ENCODE measurements around the gene TCP1.
A peak's percentile ranks its signal among the peaks of the same experiment; 100 is the strongest.
"Not testable (repeated sequence)": the region's sequence is repeated elsewhere in the genome, so short reads cannot be mapped to it uniquely, and the experiment has no call there.

Gene TCP1

DNA sequence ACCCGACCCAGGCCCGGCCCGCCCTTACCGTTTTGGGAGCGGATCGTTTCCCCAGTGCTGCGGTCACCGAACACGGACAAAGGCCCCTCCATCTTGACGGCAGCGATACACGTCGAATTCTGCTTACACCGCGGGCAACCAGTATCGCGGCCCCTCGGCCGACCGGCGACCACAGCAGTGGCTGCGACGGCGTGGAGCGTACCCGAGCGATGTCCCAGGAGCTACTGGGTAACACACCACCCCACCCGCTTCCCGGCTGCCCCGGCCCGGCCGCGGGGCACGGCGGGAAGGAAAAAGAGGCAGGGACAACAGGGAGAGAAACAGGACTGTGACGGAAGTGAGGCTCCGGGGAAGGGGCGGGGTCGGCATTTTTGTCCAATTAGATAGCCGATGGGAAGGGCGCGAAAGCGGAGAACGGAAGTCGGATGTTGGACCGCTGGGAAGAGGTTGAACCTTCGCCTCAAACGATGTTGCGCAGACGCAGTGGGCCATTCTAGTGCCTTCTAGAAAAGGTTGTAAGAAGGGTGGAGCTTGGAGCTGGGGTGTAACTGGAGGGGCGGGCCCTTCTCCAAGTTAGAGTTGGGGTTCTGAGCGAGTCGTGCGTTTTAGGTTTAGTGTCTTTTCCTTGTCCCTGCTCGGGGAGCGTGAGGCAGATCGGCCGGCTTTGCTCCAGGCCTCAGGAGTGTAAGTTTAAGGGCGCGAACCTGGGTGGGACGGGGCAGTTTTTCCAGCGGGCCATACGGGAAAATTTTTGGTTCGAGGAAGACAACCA lies at the start of gene TCP1:
Gene TCP1 (minus strand): TSS at position 226 of the 772 bp plus-strand sequence. CDS start 134 bp downstream, at position 92.
- peak; percentile 98 for DNase-seq (ENCODE audit: low spot score)

DNA sequence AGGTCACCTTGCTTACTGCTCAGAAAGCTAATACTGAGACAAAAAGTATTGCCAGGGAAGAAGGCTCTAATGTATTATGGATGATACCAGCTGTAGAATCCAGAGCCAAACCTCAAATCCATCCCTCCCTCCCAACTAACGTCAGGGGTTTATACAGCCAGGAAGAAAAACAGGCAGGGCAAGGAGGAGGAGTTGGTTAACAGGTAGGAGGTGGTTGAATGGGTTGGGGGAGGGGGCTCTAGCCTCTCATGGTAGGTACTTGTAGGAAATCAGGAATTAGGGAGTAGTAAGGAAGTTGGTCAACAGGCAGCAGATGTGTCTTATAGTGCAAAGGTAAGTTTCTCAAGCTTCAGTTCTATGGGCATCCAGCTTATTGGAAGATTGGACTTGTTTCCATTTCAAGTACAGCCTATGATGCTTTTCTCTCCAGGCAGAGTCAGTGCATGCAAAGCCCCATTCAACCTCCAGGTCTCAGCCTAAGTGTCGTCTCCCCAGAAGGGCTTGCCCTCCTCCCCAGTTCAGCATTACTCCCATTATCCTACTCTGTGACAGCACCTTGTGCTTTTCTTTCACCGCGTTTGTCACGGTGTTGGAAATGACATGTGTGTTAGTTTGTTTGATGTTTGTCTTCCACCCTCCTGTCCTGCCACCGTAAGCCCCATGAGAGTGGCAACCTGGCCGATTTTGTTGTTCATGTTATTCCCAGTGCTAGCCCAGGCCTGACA lies 48.8 kb upstream of the TCP1 start:
- DNase-seq (ENCODE audit: low spot score), result no peak

DNA sequence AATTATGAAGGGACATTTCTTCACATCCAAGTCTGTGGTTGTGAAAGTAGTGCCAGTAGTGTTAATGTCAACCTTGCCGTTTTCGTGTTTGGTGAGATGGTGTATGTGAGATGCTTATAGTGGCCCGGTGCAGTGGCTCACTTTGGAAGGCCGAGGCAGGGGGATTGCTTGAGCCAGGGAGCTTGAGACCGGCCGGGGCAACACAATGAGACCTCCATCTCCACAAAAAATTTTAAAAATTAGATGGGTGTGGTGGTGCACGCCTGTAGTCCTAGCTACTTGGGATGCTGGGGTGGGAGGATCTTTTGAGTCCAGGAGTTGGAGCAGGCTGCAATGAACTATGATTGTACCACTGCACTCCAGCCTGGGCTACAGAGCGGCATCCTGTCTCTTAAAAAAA lies 48.1 kb upstream of the TCP1 start:
- no peak for DNase-seq (ENCODE audit: low spot score)

DNA sequence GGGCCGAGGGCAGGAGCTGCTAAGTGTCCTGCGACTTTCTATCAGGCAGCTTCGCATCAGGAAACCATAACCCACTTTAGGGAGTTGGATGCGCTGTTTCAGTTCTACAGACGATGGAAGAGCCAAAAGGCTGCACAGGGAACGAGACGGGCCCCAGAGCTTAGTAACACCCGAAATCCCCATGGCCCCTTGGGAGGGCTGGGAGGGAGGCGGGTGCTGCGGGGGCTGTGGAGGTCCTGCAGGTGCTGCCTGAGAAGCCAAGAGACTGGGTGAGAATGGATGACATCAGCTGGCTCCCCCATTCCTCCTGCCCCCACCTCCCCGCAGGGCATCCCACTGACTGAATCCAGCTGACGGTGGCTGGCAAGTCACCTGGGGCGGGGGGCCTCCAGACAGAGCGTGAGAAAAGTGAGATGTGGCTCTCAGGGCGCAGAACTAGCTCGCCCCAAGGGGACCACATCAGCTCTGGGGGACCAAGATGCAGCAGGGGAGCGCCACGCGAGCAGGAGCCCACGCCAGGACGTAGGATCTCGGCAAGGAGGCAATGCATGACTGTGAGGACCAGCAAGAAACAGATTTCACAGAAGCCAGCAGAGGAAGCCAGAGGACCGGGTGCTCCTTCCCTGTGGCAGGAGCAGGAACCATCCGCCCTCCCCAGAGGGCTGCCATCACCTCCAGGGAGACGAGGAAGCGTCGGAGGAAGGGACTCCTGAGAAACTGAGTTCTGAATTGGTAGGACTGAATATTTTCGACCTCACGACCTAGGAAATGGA lies 47.5 kb upstream of the TCP1 start:
- no peak for DNase-seq (ENCODE audit: low spot score)

DNA sequence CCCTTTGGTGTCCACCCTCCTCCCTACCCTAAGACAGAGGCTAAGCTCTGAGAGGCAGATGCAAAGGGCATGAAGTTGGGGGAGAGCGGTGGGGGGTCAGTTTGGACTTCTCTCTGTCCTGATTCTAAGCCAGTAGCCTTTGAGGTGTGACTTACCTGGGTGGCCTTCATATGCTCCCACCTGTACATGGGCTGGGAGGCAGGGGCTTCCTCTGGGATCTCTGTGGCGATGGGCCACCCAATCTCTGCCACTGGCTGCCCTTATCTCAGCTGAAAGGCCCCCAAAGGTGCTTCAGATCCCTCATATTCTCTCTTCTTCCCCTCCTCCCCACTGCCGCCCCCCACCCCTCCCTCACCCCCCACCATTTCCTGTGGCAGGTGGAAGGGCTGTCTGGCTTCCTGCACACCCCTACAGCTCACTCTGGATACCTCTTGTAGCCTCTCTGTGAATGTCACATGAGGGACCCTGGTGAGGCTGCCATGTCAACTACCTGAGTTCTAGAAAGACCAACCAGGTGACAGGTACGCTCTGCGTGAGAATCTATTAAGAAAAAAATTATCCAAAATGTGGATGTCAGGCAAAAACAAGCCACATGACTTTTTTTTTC lies 44.7 kb upstream of the TCP1 start:
- DNase-seq (ENCODE audit: low spot score), result no peak

DNA sequence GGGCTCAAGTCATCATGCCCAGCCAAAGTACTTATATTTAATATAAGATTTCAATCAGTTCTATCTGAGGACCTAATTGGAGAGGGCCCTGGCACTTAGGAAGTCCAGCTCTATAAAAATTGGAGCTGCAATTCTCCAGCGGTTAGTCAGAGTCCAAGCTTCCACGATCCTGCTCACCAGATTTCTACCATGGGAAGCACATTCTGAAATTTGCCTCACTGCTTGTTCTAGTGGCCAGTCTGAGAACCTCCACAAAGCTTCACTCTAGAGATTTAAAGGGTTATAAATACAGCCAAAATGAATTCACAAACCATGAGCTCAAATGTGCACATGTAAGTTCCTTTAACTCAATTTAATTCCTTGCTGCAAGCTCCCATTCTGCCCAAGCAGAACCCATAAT lies 44.2 kb upstream of the TCP1 start:
- peak; percentile 1 for DNase-seq (ENCODE audit: low spot score)

DNA sequence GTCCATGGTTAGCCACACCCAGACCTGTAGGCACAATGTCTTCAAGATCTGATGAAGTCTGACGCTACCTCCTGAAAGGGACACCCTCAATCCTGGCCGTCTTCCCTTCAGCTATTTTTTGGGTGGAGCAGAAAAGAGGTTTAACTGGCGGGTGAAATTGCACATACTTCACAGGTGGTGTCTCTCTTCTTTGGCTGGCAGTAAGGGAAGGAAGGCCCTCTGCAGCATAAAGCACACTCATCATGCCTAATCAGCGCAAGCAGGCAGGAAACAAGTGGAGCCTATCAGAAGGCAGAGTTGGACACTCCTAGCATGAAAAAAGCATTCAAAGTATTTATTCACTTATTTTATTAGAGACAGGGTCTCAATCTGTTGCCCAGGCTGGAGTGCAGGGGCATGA lies 43.5 kb upstream of the TCP1 start:
- DNase-seq (ENCODE audit: low spot score), result no peak

DNA sequence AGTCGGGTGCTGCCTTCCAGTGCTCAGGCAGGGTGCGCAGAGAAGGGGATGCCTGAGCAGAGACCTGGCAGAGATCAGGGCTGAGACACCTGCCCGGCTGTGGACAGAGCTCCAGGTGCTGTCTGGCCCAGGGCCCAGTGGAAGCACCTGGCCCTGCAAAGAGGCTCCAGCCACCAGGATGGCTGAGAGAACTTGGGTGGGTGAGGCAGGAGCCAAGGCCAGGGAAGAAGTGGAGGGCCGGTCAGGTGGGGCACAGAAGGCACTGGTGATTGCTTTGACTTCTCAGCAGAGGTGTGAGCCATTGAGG lies 41.9 kb upstream of the TCP1 start:
- DNase-seq (ENCODE audit: low spot score), result no peak

DNA sequence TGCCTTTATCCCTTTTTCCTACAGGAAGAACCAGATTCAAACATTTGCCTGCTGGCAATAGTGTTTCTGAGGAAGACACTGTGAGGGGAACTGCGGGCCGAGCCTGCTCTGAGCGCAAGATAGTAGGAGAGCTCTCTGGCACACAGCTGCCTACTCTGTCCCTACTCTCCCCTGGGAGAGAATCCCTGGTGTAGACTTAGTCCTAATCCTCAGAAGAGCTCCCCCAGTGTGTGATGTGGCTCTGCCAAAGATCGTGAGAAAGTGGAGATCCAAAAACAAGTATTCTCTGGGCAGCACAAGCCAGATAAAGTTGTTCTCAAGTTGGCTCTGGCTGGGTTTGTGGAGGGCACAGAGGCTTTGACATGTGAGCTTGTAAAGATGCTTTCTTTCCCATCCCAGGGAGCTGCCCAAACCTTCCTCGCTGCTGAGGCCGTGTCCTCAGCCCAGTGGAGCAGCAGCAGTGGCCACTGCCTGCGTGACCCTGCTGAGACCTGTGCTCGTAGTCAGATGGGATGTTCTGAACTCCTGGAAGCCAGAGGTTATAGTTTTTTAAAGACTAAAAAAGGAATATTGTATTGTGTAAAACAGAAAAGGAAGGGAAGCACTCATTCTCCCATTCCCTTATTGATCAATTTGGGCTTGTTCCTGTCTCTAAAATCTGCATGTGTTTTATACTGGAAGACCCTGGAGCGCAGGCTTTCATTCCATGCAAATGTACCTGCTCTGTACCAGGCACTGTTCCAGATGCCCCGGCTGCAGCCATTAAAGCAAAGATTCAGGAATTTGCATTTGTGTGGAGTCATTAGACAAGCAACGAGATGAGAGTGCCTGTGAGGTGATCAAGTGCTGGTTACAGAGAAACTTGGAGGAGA lies 41.3 kb upstream of the TCP1 start:
- no peak for DNase-seq (ENCODE audit: low spot score)

DNA sequence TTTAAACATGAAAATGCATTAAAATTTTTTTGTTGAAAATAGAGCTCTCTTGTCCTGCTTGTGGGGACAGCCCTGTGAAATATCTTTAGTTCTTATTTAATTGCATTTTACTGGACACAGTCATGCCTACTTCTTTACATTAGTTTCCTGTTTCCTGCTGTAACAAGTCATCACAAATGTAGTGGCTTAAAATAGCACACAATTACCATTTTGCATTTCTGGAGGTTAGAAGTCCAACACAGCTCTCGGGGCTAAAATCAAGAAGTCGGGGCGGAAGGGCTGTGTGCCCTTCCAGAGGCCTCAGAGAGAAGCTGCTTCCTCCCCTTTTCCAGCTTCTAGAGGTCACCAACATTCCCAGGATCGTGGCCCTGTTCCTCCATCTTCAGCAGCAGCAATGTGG lies 40.1 kb upstream of the TCP1 start:
- DNase-seq (ENCODE audit: low spot score), result no peak

DNA sequence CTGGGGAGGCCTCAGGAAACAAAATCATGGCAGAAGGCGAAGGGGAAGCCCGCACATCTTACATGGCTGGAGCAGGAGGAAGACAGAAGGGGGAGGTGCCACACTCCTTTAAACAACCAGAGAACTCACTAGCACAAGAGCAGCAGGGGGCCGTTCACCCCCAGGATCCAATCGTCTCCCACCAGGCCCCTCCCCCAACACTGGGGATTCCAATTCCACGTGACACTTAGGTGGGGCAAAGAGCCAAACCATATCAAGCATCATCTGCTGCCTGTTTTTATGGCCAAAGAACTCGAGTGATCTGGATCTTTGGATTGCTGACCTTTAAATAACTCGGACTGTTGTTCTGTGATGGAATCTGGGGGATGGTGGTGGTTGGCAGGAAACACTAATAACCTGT lies 38.7 kb upstream of the TCP1 start:
- no peak for DNase-seq (ENCODE audit: low spot score)

DNA sequence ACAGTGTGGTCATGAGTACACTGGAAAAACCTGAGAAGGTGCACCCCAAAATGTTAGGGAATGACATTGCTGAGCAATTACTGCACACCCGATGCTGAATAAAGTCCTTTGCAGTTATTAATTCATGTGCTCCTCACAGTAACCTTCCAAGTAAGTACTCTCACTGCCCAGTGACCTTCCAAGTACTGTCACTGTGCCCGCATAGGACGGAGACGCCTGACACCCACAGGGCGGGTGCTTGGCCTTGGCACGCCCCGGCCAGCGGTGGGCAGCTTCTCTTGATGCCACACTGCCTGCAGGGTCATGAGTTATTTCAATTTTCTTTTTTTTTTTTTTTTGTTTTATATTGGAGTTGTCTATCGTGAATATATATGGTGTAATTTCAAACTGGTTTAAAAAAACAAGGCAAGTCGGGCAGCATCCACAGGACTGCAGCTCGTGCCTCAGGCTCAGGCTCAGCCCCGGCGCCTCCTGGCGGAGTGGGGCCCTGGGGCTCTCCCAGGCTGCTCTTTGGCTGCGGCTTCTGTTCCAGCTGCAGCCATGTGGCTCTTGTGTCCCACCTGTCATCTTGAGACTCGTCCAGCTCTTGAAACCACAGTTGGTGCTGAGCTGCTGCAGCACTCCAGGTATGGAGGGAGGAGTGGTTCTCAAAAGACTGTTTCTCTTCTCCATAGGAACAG lies 37.7 kb upstream of the TCP1 start:
- DNase-seq (ENCODE audit: low spot score), result no peak

DNA sequence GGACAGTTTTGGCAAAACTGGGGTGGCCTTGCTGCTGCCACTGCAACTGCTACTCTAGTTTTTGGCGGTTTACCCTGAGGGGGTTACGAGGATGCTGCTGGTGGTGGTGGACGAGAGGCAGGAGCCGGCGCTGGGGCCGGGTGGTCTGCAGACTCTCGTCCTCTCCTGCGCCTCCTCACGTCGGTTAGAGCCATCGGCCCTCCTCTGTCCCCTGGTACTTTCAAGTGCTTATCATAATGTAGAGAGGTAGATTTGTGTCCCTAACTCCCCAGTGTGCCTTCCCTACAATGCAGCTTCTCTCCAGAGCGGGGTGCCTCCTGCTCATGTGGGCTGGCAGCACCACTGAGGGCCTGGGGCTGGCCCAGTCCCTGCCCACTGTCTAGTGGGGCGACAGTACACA lies 36.6 kb upstream of the TCP1 start:
- no peak for DNase-seq (ENCODE audit: low spot score)

DNA sequence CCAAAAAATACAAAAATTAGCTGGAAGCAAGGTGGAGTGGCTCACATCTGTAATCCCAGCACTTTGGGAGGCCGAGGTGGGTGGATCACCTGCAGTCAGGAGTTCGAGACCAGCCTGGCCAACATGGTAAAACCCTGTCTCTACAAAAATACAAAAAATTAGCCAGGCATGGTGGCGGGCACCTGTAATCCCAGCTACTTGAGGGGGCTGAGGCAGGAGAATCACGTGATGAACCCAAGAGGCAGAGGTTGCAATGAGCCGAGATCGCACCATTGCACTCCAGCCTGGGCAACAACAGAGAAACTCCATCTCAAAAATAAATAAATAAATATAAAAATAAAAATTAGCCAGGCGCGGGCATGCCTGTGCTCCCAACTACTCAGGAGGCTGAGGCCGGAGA lies 35.3 kb upstream of the TCP1 start:
- not testable (repeated sequence) for DNase-seq (ENCODE audit: low spot score)

DNA sequence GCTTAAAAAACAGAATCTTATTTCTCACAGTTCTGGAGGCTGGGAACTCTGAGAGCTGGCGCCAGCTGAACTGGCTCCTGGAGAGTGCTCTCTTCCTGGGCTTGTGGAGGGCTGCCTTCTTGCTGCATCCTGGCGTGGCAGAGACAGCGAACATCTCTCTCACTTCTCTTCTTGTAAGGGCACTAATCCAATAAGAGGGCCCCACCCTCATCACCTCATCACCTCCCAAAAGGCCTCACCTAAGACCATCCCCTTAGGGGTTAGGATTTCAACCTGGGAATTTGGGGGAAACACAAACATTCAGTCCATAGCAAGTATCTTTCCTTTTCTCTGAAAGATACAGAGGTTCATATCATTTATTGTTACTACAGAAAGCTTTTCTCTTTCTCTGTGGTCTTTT lies 34.6 kb upstream of the TCP1 start:
- DNase-seq (ENCODE audit: low spot score), result no peak

DNA sequence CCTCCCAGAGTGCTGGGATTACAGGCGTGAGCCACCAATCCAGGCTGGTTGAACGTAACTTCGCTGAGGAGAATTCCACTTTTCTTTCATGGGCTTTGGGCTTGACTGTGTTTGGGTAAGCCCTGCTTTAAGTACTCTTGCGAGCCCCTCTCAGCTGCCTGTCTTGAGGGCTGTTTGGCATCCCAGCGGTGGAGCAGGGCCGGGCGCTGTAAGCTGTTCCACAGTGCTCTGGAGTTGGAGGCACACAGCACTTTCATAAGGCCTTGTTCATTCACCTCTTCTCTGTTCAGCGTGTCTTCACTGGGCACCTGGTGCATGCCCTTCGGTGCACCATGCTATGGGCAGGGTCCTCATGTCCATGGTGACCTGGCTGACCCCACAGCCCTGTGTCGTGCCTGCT lies 32.3 kb upstream of the TCP1 start:
- no peak for DNase-seq (ENCODE audit: low spot score)

DNA sequence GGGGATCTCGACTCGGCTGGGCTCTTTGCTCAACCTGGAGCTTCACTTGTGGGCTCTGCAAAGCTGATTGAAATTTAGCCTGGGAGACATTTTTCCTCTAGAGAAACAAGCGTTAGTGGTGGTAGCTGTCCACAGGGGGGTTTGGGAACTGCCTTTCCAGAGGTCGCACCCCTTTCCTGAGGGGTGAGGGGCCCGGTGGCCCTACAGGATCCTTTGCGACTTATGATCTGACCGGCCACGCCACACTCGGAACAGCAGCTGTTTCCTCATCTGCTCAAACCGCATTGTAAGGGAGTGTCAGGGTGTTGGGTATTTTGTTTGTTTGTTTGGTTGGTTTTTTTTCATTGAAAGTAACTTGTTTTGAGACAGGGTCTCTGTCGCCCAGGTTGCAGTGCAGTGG lies 31.7 kb upstream of the TCP1 start:
- DNase-seq (ENCODE audit: low spot score), result no peak

DNA sequence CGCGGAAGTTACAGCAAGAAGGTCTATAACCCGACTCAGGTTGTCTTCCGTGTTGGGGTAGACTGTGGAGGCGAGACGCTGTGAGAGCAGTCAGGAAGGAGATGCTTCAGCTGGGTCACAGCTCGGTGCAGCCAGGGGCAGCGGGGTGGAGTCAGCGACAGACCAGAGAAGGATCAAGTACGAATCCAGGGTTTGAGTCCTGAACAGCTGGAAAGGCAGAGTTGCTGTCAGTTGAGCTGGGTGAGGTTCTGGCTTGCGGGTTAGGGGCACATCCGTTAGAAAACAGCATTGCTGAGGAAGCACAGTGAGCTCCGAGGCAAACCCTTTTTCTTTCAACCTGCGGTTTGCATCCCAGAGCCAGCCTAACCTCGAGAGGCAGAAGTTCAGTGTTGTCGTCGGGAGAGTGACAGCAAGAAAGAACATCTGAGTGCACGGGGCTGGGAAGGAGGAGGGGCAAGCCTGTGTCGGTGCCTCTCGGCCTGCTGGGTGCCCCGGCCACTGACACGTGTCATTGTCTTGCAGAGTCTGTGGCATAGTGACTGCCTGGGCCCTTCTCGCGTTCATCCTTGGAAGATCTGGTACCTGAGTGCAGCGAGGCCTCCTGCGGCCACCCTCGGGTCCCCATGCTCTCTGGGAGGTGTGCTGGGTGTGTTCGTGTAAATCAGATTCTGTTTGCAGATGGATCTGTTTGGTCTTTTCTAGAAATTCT lies 30.7 kb upstream of the TCP1 start:
- DNase-seq (ENCODE audit: low spot score), result no peak

DNA sequence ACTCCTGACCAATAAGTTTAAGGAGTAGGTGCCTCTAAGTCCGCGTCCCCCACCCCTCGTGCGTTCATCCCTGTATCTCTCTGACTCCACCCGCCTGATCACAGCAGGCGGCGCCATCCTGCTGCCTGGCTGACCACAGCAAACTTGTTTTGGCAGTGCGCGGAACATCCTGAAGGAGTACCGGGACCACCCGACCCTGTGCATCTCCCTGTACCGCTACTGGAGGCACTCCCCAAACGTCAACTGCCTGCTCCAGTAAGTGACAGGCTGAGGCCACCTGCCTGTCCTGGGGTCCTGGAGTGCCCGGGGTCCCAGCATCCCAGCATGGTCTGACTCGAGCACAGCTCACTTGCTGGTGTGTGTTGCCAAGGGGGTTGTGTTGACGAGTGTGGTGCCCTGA lies 29.7 kb upstream of the TCP1 start:
- no peak for DNase-seq (ENCODE audit: low spot score)

DNA sequence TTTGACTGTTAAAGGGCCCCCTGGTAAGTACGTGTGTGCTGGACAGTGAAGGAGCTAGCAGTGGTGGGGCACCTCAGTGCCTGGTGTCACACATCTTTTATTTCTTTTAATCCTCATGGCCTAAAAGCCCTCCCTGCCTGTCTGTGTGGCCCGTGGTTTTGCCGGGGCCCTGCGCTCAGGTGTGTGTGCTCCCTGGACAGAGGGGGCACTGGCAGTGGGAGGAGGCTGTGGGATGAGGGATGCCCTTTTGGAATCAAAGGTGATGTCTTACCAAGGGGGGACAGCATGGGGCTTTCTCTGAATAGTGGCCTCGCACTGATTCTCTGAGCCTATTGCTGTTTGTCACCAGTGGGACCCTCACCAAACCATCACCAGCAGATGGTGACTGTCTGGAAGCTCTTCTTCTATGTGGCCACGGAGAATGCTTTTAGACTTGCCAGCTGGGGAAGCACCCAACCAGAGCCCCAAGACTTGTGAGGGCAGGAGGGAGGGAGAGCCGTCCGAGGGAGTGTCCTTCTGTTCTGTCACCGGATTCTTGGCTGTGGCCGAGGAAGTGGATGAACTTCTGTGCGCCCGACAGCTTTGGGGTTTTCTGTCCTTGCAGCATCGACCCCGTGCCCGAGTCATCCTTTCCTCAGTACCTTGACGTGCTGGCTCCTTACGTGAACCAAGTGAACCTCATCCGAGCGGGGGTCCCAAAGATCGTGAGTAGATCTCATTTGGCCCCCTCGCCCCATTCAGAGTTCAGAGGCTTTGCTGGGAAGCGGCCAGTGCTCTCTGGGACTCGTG lies 28.7 kb upstream of the TCP1 start:
- no peak for DNase-seq (ENCODE audit: low spot score)
